ENCODE results near the gene HTR6. TPM values are rescaled to one million over a fixed set of nuclear protein-coding genes. Genes with fewer than 3 reads are reported as not detected.
"Not testable (repeated sequence)": the region's sequence is repeated elsewhere in the genome, so short reads cannot be mapped to it uniquely, and the experiment has no call there.

The HTR6 gene
- total RNA-seq, 1 donor from 2014 or later = 0.13 TPM

DNA sequence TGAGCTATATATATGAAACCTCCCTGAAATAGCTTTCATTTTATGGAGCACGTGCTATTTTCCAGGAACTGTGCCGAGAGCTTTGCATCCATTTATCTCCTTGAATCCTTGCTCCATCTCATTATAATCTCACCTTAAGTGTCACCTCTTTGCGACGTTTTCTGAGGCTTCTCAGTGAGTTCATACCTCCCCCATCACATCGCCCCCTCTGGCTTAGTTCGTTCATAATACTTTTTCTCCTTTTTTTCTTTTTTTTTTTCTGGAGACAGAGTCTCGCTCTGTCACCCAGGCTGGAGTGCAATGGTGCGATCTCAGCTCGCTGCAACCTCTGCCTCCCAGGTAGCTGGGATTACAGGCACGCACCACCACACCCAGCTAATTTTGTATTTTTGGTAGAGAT is 25.4 kb upstream of the HTR6 start:
- DNase-seq (ENCODE audit: low read depth in 2 of 2) = not testable (repeated sequence)

DNA sequence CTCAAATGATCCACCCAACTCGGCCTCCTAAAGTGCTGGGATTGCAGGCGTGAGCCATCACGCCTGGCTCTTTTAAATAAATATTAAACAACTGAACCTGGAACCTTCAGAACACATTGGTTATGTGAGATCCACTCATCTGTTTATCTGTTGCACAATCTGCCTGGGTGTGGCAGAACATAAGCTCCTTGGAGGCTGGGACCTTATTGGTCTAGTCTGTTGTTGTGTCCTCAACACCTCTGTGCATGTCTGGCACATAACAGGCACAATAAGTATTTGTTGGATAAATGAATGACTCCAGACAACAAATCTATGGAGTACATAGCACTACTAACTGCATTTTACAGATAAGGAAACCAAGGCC is 24.7 kb upstream of the HTR6 start:
- DNase-seq (ENCODE audit: low read depth in 2 of 2) = no peak

DNA sequence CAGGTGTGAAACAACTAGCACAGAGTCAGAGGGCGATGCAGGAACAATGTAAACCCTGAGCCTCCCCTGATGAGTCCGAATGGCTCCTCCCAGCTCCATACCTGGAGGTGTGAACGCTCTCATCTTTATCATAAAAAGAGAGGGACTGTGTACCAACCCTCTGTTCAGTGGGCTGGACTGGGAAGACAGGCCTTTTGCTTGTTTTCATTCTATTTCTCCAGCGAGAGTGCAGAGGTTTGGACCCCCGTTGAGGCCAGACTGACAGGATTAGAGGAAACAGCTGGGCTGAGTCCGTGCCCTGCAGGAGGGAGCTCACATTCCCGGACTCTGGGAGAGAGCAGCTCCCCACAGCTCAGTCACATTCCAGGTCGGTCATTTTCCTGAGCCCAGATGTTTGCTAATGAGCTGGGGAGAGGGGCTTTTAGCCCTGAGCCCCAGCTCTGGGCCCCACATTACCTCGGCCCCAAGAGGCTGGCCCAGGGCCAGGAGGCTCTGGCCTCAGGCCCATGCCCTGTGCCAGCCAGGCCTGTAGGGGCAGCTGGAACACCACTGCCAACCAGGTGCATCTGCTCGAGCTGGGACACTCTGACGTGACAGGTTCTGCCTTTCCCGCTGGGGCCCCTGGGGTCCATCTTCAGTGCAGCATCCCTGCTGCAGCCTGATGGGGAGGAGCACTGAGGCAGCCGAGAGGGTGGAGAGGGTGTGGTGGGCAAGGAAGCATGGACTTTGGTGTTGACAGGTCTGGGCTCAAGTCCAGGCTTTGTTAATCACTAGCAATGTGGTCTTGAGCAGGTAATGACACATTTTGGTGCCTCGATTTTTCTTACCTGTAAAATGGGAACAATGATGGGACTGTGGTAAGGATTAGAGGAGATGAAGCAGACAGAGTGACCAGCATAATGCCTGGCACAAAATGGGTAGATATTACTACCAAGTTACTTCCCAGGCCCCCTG is 24.0 kb upstream of the HTR6 start:
- DNase-seq (ENCODE audit: low read depth in 2 of 2) = peak; percentile 59 to 71

DNA sequence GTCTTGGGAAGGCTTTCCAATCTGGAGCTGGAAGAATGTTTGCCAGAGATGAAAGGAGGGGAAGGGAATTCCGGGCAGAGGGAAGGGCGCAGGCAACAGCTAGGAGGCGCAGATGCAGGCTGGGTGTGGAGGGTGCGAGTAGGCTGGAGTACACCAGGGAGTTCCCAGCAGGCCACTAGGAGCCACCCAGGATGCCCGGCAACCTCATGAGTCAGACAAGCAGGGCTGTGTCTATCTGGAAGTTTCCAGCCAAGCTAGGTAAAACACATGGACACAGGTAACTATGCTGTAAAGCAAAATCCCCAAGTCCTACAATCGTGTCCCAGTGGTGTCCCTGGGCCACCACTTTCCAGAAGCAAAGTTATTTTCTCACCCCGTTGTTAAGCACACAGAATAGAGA is 21.6 kb upstream of the HTR6 start:
- no peak for DNase-seq (ENCODE audit: low read depth in 2 of 2)

DNA sequence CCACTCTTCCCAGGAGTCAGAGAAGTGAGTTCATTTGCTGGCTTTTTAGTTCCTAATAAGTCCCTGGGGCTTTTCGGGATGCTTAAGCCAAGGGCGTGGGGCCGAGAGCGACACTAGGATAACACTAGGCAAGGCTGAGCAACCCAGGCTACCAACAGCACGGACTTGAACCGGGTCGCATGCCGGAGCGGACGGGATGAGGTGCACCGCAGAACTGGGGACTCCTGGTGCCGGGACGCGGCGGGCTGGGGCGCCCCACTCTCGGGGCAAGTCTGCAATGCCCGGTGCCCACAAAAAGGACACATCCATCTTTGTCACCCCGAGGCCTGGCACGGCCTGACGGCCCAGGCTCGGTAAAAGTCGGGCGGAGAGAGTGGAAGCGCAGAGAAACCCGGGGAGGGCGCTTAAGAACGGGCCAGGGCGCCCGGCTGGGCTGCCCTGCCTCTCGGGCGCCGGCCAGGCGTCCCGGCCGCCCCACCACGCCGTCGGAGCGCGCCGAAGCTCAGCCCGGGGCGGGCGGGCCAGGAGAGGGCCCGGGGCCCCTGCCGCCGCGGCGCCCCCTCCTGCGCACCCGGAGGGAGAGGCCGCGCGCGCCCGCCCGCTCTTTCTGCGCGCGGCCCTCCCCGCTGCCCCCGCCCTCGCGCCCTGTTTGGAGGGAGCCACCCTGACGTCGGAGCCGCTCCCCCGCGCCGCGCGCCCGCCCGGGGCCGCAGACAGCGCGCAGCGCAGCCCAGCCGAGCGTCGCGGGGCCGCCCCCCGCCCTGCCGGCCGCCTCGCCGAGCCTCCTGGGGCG is 20.9 kb upstream of the HTR6 start, which contains the start of gene NBL1:
Gene NBL1, plus strand, starts transcription at position 710 of the 793 bp plus-strand sequence. CDS start 10,720 bp downstream, outside the sequence.
- DNase-seq (ENCODE audit: low read depth in 2 of 2) = peak; percentile 41 to 78

DNA sequence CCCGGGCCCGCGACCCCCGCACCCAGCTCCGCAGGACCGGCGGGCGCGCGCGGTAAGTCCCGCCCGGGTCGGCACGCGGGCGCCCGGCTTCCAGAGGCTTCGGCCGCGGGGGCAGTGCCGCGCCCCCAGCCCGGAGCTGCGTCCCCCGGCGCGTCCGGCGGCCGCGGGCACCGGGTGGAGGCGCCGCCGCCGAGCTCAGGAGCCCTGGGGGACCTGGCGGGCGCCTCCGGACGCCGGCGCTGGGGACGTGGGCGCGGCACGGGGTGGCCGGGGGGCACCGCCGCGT is 20.3 kb upstream of the HTR6 start:
- no peak for DNase-seq (ENCODE audit: low read depth in 2 of 2)

DNA sequence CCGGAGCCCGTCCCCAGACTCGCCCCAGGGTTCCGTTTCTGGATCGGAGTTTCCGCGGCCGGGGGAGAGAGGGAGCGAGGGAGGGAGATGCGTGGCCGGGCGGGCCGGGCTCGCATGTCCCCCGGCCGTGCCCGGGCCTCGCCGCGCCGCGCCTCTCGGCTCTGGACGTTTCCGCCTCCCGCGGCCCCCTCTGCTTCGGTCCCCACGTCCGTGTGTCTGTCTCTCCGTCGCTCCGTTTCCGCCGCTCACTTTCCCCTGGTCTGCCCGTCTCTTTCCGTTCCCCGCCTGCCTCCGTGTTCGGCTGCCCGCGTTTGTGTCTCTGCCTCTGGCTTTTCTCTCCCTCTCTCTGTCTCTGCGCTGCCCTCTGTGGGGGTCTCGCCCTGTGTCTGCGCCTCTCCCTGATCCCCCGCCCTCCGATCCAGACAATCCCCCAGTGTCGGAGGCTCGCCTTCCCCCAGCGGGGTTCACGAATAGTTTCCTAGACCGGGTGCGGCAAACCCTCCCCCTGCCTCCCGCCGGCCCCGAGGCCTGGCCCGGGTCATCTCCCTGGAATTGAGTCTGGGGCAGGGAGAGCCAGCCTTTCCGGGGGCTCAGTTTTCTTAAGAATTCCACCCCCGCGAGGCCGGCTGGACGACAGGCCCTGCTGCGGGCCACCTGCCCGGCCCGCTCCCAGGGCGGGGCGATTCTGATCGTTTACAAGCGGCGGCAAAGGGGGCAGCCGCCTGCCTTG is 19.8 kb upstream of the HTR6 start:
- peak in 1 of 2 donors; percentile 40 for DNase-seq (ENCODE audit: low read depth in 2 of 2)

DNA sequence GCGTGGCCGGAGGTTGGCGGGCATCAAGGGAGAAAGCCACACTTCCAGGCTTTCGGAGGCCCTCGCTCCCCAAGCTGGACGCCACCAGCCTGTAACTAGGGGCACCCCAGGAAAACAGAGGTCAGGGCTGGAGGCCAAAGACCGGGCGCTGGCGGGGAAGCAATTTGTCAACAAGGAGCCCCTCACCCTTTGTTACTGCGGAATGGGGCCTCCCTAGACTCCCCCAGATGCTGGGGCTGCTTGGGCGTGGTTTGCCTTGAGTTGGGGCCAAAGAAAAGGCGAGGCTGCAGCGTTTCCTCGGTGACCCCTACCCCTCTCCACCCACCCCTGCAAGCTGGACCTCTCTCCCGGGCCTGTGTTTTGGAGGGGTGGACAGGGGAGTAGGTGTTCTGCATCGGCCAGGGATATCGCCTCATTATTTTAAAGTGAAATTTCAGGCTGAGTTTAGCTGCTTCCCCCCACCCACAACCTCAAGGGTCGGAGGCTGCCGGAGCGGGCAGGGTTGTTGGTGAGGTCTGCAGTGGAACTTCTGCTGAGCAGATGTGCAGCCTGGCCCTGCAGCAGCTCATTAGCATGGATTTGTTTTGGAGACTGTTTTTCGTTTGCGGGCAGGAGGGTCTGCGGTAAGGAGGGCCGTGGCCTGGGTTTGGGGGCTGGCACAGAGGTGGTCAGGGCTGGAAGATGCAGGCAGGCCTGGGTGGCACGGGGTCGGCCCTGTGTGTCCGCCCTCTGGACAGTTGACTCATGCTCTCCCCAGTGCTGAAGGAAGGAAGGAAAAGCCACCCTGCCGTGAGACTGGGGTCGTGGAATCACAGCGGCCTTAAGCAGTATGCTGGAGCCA is 19.0 kb upstream of the HTR6 start:
- peak in 1 of 2 donors; percentile 55 for DNase-seq (ENCODE audit: low read depth in 2 of 2)

DNA sequence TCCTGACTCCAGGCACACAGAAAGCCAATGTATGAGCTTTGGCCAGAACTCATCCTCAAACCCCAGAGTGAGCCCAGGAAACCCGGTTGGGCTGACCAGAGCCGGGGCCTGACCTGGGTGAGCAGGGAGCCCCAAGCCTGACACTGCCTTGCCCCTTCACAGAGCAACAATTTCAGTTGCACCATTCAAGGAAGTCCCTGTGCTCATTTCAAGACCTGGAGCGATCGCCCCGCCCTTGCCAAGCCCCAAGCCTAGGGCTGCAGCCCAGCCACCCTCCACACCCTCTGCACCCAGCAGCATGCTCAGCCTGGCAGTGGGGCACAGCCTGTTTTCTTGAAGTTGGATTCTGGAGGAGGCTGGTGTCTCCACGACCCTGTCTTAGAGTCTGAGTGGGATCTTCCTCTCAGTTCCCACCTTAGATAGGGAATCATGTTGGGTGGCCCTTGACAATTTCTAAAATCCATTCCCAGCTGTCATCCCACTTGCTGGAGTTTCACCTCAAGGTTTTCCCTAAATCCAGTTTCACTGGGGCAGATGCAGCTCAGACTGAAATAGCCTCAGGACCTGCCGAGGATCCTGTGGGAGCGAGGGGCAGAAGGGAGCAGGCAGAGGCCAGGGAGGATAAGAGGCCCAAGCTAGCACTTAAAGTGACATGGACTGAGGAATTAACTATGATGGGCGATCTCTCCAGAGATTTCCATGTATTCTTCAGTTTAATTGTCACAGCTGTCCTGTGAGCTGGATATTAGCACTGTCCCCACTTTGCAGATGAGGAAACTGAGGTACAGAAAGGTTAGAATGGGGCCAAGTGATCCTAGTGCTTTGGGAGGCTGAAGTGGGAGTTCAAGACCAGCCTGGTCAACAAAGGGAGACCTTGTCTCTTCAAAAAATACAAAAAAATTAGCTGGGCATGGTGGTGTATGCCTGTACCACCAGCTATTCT is 18.0 kb upstream of the HTR6 start:
- no peak for DNase-seq (ENCODE audit: low read depth in 2 of 2)

DNA sequence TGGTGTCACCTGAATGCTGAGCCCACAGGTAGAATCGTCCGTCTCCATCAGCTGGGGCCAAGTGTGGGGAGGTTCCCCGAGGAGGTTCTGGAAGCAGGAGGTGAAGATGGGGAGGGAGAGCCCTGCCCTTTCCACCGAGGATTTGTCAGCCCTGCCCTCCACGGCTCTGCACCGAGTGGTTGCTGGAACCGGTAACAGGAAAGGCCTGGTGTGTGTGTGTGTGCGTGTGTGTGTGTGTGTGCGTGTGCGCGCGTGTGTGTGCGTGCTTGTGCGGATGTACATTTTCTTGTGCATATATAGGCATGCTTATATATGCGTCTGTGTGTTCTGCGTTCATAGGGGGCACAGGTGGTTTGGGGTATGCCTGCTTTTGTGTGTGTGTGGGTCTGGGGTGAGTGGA is 17.0 kb upstream of the HTR6 start:
- peak; percentile 36 to 60 for DNase-seq (ENCODE audit: low read depth in 2 of 2)

DNA sequence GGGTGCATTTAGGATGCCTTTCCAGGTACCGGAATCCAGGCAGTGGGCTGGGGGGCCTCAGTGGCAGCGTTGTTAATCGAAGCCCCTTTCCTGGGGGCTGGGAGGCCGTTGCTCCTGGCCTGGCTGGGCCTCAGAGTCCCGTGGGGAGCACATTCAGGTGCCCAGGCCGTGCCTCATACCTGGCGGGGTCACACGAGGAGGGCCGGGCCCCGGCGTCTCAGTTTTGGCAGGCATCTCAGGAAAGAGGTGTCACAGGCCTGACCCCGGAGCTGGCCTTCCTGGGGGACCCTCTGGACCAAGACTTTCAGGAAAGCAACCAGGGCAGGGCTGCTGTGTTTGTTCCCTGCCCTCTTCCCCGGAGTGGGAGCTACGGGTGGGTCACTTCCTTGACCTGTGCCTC is 16.4 kb upstream of the HTR6 start:
- no peak for DNase-seq (ENCODE audit: low read depth in 2 of 2)

DNA sequence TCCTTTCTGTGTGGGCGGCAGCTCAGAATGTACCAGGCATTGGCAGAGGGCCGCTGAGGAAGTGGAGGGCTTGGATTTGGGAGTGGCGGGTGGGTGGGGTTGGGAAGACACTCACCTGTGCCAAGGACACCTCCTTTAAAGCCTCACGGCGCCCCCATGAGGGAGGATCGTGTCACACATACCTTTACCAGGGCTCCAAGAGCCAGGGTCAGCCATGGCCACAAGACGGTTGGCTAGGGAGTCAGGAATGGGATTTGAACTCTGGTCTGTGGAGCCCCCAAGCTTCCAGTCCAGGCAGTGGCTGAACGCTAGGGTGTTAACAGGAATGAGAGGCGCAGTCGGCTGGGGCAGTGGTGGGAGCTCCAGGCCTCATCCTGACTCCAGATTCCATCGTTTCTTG is 16.0 kb upstream of the HTR6 start:
- peak in 1 of 2 donors; percentile 38 for DNase-seq (ENCODE audit: low read depth in 2 of 2)

DNA sequence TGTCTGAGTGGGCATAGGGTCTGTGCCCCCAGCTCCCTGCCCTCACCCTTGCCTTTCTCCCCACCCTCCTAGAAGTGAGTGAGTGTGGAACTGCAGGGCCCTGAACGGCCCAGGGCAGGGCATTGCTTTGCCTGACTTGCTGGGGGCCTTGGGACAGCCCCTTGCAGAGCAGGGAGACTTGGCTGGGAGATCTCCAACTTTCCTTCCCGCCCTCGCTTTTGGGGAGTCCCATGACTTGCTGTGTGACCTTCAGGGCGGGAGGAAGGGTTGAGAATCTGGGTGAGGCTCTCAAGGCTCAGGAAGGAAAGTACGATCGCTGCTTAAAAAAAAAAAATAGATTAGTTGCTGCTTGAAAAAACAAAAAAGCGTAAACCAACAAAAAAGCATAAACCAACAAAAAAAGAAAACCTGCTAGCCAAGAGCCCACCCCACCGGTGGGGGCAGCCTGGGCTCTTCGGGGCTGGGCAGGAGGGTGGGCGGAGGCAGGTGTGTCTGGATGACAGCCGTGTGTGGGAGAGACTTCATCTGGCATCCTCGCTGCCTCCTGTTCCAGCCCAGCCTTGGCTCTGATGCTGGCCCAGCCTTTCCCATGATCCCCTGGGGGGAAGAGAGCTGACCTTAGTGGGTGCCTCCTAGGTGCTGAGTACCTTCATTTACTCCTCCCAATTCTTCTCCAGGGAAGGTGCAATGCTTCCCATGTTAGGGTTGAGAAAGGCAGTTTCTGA is 14.1 kb upstream of the HTR6 start:
- no peak for DNase-seq (ENCODE audit: low read depth in 2 of 2)

DNA sequence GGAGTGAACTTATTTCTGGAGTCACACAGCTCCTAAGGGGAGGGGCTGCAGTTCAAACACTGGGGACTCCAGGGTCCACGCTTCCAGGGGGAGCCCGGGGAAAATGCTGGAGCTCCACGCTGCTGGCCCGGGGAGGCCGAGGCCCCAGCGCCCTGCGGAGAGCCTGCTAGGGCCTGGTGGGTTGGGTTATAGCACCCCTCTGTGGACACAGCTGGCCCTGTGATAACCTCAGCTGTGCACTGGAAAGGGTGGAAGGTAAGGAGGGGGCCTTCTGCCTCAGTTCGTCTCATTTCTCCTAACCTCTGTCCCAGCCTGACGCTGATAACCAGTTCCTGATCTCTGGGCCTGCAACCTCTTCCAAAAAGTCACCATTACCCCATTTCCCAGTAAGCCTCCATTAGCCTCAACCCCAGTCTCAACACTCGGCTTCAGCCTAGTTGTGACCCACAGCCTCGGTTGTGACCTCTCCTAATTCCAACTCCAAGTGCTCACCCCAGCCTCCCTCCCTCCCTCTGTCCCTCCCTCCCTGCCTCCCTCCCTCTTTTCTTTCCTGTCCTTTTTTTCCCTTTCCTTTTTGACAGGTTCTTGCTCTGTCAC is 13.4 kb upstream of the HTR6 start:
- peak in 1 of 2 donors; percentile 65 for DNase-seq (ENCODE audit: low read depth in 2 of 2)

DNA sequence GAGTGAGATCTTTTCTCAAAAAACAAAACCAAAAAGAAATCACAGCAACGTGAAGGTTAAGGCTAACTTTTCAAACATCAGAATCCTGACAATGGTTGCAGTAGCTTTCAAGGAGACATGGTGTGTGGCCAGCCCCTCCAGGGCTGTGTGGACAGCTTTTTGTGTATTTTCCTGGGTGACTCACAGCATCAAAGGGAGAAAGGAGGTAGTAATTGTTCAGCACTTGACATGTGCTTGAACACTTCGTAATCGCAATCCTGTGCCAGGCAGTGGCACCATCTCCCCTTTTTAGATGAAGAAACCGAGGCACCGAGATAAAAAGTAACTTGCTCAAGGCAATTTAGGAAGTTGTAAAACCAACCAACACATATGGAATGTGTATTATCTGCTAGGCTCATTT is 10.3 kb upstream of the HTR6 start:
- no peak for DNase-seq (ENCODE audit: low read depth in 2 of 2)

DNA sequence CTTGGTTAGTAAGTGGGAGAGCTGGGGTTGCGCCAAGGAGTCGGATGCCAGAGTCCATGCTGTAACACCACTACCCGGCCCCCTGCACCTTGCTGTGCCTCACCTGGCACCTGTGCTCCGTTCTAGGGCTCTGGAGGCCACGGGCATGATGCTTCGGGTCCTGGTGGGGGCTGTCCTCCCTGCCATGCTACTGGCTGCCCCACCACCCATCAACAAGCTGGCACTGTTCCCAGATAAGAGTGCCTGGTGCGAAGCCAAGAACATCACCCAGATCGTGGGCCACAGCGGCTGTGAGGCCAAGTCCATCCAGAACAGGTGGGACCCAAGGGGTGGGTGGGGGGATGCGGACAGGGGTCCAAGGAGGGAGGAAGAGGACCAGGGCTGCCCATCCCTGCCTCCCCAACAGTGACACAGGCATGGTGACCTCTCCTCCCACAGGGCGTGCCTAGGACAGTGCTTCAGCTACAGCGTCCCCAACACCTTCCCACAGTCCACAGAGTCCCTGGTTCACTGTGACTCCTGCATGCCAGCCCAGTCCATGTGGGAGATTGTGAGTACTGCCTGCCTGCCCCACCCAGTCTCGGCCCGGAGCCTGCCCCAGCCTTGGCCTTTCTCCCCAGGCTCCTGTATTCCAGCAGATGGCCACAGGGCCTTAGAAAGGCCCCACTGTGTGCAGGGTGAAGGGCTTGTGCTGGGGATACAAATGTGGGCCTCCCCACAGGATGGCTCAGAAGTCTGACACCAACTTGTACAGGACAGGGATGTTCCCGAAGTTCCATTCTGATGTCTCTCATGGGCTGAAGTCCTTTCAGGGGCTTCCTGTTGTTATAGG is 9.6 kb upstream of the HTR6 start:
- no peak for DNase-seq (ENCODE audit: low read depth in 2 of 2)

DNA sequence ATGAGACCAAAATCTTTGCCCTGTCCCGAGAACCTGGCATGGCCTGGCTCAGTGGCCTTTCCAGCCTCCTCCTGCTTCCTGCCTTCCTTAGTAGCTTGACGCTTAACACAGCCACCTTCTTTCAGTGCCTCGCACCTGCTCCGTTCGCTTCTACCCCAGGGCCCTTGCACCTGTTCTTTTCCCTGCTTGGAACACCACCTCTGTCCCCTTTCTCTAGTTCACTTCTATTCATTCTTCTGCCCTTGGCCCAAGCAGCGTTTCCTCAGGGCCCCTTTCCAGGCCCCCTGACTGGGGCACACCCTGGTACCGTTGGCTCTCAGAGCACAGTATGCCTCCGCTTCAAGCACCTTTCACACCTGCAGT is 9.0 kb upstream of the HTR6 start:
- DNase-seq (ENCODE audit: low read depth in 2 of 2) = no peak

DNA sequence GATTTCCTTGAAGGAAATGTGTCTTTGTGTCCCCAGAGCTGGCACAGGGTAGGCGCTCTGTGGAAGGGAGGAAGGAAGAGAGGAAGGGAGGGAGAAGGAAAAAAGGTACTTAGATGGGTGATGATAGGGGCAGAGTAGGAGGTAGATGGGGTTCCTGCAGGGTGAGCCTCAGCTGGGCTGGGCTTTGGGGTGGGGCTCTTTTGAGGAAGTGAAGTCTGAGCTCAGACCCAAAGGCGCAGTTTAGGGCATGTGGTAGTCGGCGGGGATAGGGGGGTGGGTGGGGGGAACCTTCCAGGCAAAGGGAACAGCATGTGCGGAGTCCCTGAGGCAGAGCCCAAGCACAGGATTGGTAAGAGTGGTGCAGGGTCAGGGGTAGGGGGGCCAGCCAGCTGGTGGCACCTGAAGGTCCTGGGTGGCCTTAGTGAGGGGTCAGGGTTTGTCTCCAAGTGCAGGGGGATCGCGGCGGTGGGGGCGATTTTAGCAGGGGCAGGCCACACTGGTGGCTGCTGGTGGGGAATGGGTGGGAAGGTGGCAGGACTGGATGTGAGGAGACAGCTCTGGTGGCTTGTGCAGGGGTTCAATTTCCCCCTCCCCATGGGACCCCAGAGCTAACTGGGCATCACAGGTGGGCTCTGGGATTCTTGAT is 8.4 kb upstream of the HTR6 start:
- DNase-seq (ENCODE audit: low read depth in 2 of 2) = no peak
